ENCODE data around the gene TMEM86B. TPM values are rescaled to one million over a fixed set of nuclear protein-coding genes. Genes with fewer than 3 reads are reported as not detected.

Gene TMEM86B
- total RNA-seq, 1 experiment from 2014 or later: 4.8 TPM

DNA sequence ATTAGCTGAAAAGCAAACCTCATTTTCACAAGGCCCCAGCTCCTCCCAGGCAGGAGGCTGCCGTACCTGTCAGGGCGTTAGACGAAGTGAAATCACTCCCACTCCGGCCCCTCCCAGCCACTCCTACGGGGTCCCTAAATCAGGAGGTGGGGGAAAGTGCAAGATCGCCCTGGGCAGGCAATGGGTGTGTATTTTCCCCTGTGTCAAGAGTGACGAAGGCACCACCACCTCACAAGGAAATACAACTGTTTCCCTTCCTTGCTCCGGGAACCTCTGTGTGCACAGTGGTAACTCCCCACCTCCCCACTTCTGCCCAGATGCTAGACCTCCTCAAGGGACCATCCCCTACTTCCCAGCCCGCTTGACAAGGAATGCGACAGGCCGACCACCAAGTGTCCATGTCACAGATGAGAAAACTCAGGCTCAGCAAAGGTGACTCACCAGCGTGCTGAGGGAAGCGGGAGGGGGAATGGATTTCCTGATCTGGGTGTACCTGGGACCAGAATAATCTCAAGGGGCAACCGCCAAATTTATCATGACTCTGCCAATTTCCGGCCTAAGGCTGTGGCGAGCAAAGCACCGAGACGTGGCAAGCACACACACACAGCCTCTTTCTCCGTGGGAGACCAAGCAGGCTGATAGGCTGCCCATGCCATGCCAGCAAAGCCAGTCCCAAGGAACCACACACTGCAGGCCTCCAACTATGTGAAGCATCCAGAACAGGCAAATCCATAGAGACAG is 22.9 kb upstream of the TMEM86B start:
- Histone ChIP-seq H3K9me3 (ENCODE audit: low read depth, low read length, poor library complexity, severe bottlenecking) (no peaks in the 10 kb centered on the region), H3K27ac (ENCODE audit: low read depth, low read length, poor library complexity, severe bottlenecking) (no peak overlapping the region), H3K4me3 (ENCODE audit: low read depth, low read length, poor library complexity, severe bottlenecking) (no peak overlapping the region), H3K4me1 (ENCODE audit: insufficient read depth, low read length, poor library complexity, severe bottlenecking) (peaks cover 8% of the 10 kb centered on the region), H3K27me3 (replicated peaks; ENCODE audit: insufficient read depth, low read depth, low read length, poor library complexity) (no peaks in the 10 kb centered on the region), H3K36me3 (ENCODE audit: insufficient read depth, low read length, poor library complexity, severe bottlenecking) (peaks cover 8% of the 10 kb centered on the region)
- POLR2A ChIA-PET (ENCODE audit: low non-redundant PET): no interaction called here
- TF ChIP-seq EZH2 (IDR thresholded peaks at IDR 0.05; ENCODE audit: borderline replicate concordance, low read depth, low read length, poor library complexity, severe bottlenecking): no peak
- TF ChIP-seq, protein P1, sequence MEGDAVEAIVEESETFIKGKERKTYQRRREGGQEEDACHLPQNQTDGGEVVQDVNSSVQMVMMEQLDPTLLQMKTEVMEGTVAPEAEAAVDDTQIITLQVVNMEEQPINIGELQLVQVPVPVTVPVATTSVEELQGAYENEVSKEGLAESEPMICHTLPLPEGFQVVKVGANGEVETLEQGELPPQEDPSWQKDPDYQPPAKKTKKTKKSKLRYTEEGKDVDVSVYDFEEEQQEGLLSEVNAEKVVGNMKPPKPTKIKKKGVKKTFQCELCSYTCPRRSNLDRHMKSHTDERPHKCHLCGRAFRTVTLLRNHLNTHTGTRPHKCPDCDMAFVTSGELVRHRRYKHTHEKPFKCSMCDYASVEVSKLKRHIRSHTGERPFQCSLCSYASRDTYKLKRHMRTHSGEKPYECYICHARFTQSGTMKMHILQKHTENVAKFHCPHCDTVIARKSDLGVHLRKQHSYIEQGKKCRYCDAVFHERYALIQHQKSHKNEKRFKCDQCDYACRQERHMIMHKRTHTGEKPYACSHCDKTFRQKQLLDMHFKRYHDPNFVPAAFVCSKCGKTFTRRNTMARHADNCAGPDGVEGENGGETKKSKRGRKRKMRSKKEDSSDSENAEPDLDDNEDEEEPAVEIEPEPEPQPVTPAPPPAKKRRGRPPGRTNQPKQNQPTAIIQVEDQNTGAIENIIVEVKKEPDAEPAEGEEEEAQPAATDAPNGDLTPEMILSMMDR (conservative IDR thresholded peaks at IDR 0.05; ENCODE audit: low read depth, low read length): no peak
- BruUV-seq (replicated peaks): no TSS peak
- intact Hi-C loops (cut with micrococcal nuclease; ENCODE audit: unreplicated experiment): no loop called here
- CTCF ChIA-PET: no interaction called here
- DNase-seq (ENCODE audit: low spot score): no peak

DNA sequence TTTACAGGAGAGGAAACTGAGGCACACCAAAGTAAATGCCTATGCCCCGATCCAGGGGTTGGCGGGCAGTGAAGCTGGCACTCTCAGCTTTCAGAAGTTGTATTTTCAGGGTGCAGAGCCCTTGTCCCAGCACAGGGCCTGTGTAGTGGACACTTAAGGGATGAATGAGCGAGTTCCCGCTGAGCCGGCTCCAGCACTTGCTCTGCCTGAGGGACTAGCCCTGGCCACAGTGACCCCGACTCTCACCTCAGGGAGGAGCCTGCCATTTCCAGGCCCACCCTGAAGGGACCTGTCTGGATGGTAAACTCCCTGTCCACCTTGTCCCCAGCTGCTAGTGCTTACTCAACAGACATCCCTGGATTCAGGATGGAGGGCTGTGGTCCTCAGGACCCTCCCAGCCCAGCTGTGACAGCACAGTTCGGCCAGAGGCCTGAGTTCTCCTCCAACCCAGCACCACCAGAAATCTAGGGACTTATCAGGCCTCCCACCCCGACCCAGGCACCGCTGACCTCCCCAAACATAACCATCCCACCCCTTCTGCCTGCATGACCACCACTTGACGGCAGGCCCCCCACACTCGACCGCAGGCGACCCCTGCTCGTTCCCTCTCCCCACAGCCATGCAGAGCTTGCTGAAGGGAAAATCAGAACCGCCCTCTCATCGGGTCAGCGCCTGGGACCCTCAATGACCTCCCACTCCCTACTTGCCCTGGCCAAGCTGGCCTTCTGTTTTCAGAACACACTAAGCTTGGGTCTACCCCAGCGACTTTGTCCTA is 21.9 kb upstream of the TMEM86B start:
- no peak overlapping the region for H3K4me3 ChIP-seq (ENCODE audit: low read depth, low read length, poor library complexity, severe bottlenecking)
- no TSS peak for BruUV-seq (replicated peaks)
- peaks cover 14% of the 10 kb centered on the region for H3K36me3 ChIP-seq (ENCODE audit: insufficient read depth, low read length, poor library complexity, severe bottlenecking)
- ChIA-PET POLR2A (ENCODE audit: low non-redundant PET) (no interaction called here), CTCF (no interaction called here)
- intact Hi-C loops (cut with micrococcal nuclease; ENCODE audit: unreplicated experiment): no loop called here
- no peak for DNase-seq (ENCODE audit: low spot score)
- H3K27me3 ChIP-seq (replicated peaks; ENCODE audit: insufficient read depth, low read depth, low read length, poor library complexity): no peaks in the 10 kb centered on the region
- H3K4me1 ChIP-seq (ENCODE audit: insufficient read depth, low read length, poor library complexity, severe bottlenecking): no peaks in the 10 kb centered on the region
- TF ChIP-seq, protein P1 (conservative IDR thresholded peaks at IDR 0.05; ENCODE audit: low read depth, low read length): no peak
- no peak for TF ChIP-seq EZH2 (IDR thresholded peaks at IDR 0.05; ENCODE audit: borderline replicate concordance, low read depth, low read length, poor library complexity, severe bottlenecking)
- H3K27ac ChIP-seq (ENCODE audit: low read depth, low read length, poor library complexity, severe bottlenecking): no peak overlapping the region
- H3K9me3 ChIP-seq (ENCODE audit: low read depth, low read length, poor library complexity, severe bottlenecking): no peaks in the 10 kb centered on the region

DNA sequence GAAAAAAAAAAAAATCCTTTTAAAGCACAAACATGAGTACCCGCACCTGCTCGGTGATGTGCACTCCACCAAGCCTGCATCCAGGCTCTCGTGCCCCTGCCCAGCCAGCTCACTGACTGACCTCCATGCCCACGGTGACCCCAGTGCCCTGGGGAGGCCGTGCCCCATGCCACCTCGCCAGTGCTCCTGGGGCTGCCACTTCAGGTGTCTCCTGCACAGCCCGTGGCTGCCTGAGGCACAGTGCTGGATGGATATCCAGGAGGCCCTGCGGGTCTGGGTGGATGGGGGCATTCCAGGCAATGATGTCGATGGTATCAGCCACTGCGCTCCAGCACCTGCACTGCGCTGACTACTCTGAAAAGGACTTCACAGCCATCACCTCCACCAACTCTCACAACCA is 21.3 kb upstream of the TMEM86B start:
- ChIA-PET POLR2A (ENCODE audit: low non-redundant PET) (no interaction called here), CTCF (no interaction called here)
- Histone ChIP-seq H3K4me3 (ENCODE audit: low read depth, low read length, poor library complexity, severe bottlenecking) (no peak overlapping the region), H3K4me1 (ENCODE audit: insufficient read depth, low read length, poor library complexity, severe bottlenecking) (no peaks in the 10 kb centered on the region), H3K9me3 (ENCODE audit: low read depth, low read length, poor library complexity, severe bottlenecking) (no peaks in the 10 kb centered on the region), H3K27me3 (replicated peaks; ENCODE audit: insufficient read depth, low read depth, low read length, poor library complexity) (no peaks in the 10 kb centered on the region), H3K36me3 (ENCODE audit: insufficient read depth, low read length, poor library complexity, severe bottlenecking) (peaks cover 20% of the 10 kb centered on the region), H3K27ac (ENCODE audit: low read depth, low read length, poor library complexity, severe bottlenecking) (no peak overlapping the region)
- intact Hi-C loops (cut with micrococcal nuclease; ENCODE audit: unreplicated experiment): no loop called here
- TF ChIP-seq, protein P1 (conservative IDR thresholded peaks at IDR 0.05; ENCODE audit: low read depth, low read length): no peak
- TF ChIP-seq EZH2 (IDR thresholded peaks at IDR 0.05; ENCODE audit: borderline replicate concordance, low read depth, low read length, poor library complexity, severe bottlenecking): no peak
- no peak for DNase-seq (ENCODE audit: low spot score)
- BruUV-seq (replicated peaks): no TSS peak

All from A673 (cell line).